GM19395 (cell line): ENCODE measurements around the gene C20orf141.
"Not testable (repeated sequence)": the region's sequence is repeated elsewhere in the genome, so short reads cannot be mapped to it uniquely, and the experiment has no call there.

Source experiments
- ATAC-seq: cut with Tn5 transposase; IDR thresholded peaks from one replicate; pipeline ENCODE4 v1.9.1; 2021; ENCODE audit warnings: mild to moderate bottlenecking, moderate library complexity; ENCODE audit not compliant: unreplicated experiment

C20orf141 gene

GRCh38 chr20:2799688-2800520 lies 14.9 kb upstream of the C20orf141 start:
- ATAC-seq: peak; percentile 13

- peak; percentile 72 for ATAC-seq
Measured at GRCh38 chr20:2800521-2801285, 14.1 kb upstream of the C20orf141 start, which contains the start of gene CPXM1. CPXM1 (minus strand) TSS chr20:2800627; CDS start chr20:2800572, 55 bp downstream.

GRCh38 chr20:2801286-2801728 lies 13.5 kb upstream of the C20orf141 start:
- no peak for ATAC-seq

GRCh38 chr20:2804041-2804828 lies 10.6 kb upstream of the C20orf141 start:
- no peak for ATAC-seq

- ATAC-seq: no peak
Measured at GRCh38 chr20:2804852-2805688, 9.7 kb upstream of the C20orf141 start.

- no peak for ATAC-seq
Measured at GRCh38 chr20:2805689-2806350, 9.0 kb upstream of the C20orf141 start.

GRCh38 chr20:2806351-2806701 lies 8.5 kb upstream of the C20orf141 start:
- ATAC-seq: no peak

- no peak for ATAC-seq
Measured at GRCh38 chr20:2807019-2807418, 7.8 kb upstream of the C20orf141 start.

GRCh38 chr20:2807929-2808328 lies 6.9 kb upstream of the C20orf141 start:
- ATAC-seq: not testable (repeated sequence)

GRCh38 chr20:2809690-2810089 lies 5.1 kb upstream of the C20orf141 start:
- no peak for ATAC-seq

GRCh38 chr20:2812189-2812588 lies 2.6 kb upstream of the C20orf141 start:
- no peak for ATAC-seq

- ATAC-seq: no peak
Measured at GRCh38 chr20:2814076-2814475, 711 bp upstream of the C20orf141 start.

GRCh38 chr20:2815242-2815900 lies 584 bp downstream of the C20orf141 start:
- no peak for ATAC-seq

- ATAC-seq: no peak
Measured at GRCh38 chr20:2816030-2816582, 1.3 kb downstream of the C20orf141 start, which contains the start of gene TMEM239. TMEM239 (plus strand) TSS chr20:2816364; CDS start chr20:2816555, 191 bp downstream.

GRCh38 chr20:2816583-2817340 lies 2.0 kb downstream of the C20orf141 start:
- ATAC-seq: no peak

- ATAC-seq: no peak
Measured at GRCh38 chr20:2817341-2817726, 2.5 kb downstream of the C20orf141 start.

GRCh38 chr20:2817891-2818595 lies 3.3 kb downstream of the C20orf141 start:
- no peak for ATAC-seq
